NT2/D1 (cell line): ENCODE results near the gene MSH5.
A peak's percentile ranks its signal among the peaks of the same experiment; 100 is the strongest.

Experiments
- DNase-seq: peaks from one replicate; pipeline ENCODE4 v3.0.0-alpha.2; 2011; ENCODE audit warnings: low read depth, low spot score
- H3K27me3 ChIP-seq: 2 replicates; pipeline ENCODE4 v1.6.0; 2011; ENCODE audit warnings: mild to moderate bottlenecking; ENCODE audit not compliant: insufficient read length, insufficient read depth
- H3K36me3 ChIP-seq: 2 replicates; pipeline ENCODE4 v1.6.1; 2011; ENCODE audit warnings: mild to moderate bottlenecking, low read length, mixed read lengths; ENCODE audit not compliant: insufficient read depth, insufficient read length
- H3K4me1 ChIP-seq: 2 replicates; pipeline ENCODE4 v1.5.1; 2011; ENCODE audit not compliant: insufficient read depth, insufficient read length
- H3K4me3 ChIP-seq: 2 replicates; pipeline ENCODE4 v1.5.1; 2011; ENCODE audit warnings: low read depth; ENCODE audit not compliant: insufficient read length
- H3K9ac ChIP-seq: 2 replicates; pipeline ENCODE4 v1.6.0; 2011; ENCODE audit warnings: low read depth; ENCODE audit not compliant: insufficient read length
- H3K9me3 ChIP-seq: 2 replicates; pipeline ENCODE4 v1.5.1; 2011; ENCODE audit warnings: mild to moderate bottlenecking, low read length; ENCODE audit not compliant: insufficient read depth
- SUZ12 ChIP-seq: IDR thresholded peaks from 2 replicates; pipeline ENCODE4 v1.6.1; 2011; ENCODE audit not compliant: insufficient read length, insufficient read depth; ENCODE audit errors: extremely low read depth
- YY1 ChIP-seq: IDR thresholded peaks from 2 replicates; pipeline ENCODE4 v1.6.1; 2011; ENCODE audit not compliant: insufficient read length, insufficient read depth
- ZNF274 ChIP-seq: IDR thresholded peaks from 2 replicates; pipeline ENCODE4 v1.6.1; 2011; ENCODE audit warnings: mild to moderate bottlenecking, low read depth, low read length

Gene MSH5

DNA sequence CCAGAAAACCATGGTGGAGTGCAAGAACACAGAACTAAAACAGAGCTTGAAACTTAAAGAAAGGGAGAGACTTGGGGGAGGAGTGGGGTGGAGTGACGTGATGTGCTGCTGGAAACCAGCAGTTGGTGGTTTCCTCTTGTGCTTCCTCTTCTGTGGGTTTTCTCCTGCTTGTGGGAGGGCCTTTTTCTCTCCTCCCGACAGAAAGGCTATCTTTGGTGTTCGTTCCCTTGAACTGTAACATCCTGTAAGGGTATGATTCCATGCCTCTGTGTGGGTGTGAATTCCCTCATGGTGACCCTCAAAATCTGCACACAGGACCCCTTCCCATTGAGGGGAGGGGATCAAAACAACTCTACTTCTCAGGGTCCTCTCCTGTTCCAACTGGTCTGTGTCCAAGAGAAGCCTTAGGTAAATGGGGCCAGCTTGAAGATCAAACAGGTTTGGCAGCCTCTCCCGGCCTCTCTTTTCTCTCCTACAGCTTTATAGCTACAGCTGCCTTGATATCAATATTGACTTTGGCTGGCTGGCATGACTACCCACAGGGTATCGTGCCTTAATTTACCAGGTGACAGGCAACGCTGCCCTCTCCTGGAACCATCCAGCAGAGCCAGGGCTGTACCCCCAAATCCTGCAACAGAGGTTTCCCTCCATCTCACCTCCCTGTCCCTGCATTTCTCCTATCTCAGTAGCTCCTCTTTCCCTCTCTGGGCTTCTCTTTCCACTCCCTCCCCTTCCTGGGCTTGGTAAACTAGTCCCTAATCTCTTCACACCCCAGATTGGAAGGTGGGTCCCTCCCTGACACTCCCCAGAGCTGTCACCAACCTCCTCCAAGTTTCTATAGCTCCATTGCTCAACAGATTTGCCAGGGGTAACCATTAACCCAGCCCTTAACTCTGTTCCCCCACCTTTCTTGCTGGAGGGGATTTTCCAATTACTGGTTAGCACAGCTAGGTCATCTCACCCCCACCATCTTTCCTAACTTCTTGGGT is 1.5 kb upstream of the MSH5 start:
- no peak overlapping the region for H3K4me3 ChIP-seq
- TF ChIP-seq ZNF274 (no peak), YY1 (no peak)
- no peaks in the 10 kb centered on the region for H3K27me3 ChIP-seq
- DNase-seq, result no peak
- H3K4me1 ChIP-seq, result peaks cover 2% of the 10 kb centered on the region
- H3K36me3 ChIP-seq, result peaks cover 35% of the 10 kb centered on the region
- no peaks in the 10 kb centered on the region for H3K9me3 ChIP-seq
- H3K9ac ChIP-seq, result peak overlapping the region; percentile 61

DNA sequence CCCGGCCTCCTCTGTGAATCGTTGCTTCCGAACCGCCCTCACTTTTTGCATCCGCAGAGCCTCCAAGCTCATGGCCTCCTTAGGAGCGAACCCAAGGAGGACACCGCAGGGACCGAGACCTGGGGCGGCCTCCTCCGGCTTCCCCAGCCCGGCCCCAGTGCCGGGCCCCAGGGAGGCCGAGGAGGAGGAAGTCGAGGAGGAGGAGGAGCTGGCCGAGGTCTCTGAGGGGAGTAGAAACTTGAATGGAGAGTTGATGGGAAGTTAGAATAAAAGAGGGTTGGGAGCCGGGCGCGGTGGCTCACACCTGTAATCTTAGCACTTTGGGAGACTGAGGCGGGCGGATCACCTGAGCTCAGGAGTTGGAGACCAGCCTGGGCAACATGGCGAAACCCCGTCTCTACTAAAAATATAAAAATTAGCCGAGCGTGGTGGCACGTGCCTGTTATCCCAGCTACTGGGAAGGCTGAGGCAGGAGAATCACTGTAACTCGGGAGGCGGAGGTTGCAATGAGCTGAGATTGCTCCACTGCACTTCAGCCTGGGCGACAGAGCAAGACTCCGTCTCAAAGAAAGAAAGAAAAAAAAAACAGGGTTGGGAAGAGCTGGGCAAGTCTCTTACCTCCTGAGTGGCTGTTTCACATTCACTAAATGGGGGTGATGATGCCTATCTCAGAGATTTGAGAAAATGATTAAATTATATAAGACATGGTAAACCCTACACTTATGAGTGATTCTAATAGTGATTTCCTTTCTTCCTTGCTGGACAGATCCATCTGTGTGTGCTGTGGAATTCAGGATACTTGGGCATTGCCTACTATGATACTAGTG is 805 bp downstream of the MSH5 start:
- H3K4me1 ChIP-seq, result peaks cover 2% of the 10 kb centered on the region
- DNase-seq, result no peak

DNA sequence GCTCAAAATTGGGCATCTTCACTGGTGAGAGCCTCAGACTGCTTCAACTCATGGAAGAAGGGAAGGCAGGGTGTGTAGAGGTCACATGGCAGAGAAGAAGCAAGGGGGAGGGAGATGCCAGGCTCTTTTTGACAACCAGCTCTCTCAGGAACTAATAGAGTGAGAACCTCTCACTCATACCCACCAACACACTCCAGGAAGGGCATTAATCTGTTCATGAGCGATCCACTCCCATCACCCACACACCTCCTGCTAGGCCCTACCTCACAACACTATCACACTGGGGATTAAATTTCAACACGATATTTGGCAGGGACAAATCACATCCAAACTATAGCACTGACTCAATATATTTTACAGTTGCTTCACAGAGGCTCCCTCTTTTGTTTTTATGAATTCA is 2.0 kb downstream of the MSH5 start:
- Histone ChIP-seq H3K9ac (no peak overlapping the region), H3K9me3 (no peaks in the 10 kb centered on the region), H3K4me1 (peaks cover under 1% of the 10 kb centered on the region), H3K36me3 (peaks cover 35% of the 10 kb centered on the region), H3K27me3 (no peaks in the 10 kb centered on the region), H3K4me3 (no peak overlapping the region)
- DNase-seq, result no peak
- TF ChIP-seq SUZ12, result no peak

More for the DNA sequence above, 805 bp downstream of the MSH5 start:
- H3K9ac ChIP-seq, result peak overlapping the region; percentile 76
- TF ChIP-seq ZNF274, result no peak
- no peak for TF ChIP-seq YY1
- no peak for TF ChIP-seq SUZ12
- H3K4me3 ChIP-seq, result peak overlapping the region; percentile 64
- no peaks in the 10 kb centered on the region for H3K9me3 ChIP-seq
- H3K27me3 ChIP-seq, result no peaks in the 10 kb centered on the region
- H3K36me3 ChIP-seq, result peaks cover 35% of the 10 kb centered on the region

DNA sequence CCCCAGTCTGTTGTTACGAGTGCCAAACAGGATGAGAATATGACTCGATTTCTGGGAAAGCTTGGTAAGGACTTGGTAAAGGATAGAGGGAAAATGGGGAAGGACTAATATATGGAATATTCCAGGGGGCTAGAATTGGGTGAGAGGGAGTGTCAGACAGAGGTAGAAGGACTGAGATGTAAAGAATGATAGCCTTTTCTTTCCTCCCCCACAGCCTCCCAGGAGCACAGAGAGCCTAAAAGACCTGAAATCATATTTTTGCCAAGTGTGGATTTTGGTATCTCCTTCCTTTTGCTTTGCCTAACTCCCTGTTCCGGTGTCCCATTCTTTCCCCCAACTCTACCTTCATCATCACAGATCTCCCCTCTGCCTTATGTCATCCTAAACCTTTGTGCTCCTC is 3.1 kb downstream of the MSH5 start:
- no peak overlapping the region for H3K4me3 ChIP-seq
- no peak overlapping the region for H3K9ac ChIP-seq
- TF ChIP-seq ZNF274 (no peak), SUZ12 (no peak), YY1 (no peak)
- no peak for DNase-seq
- peaks cover 45% of the 10 kb centered on the region for H3K36me3 ChIP-seq
- no peaks in the 10 kb centered on the region for H3K9me3 ChIP-seq
- no peaks in the 10 kb centered on the region for H3K4me1 ChIP-seq
- no peaks in the 10 kb centered on the region for H3K27me3 ChIP-seq

DNA sequence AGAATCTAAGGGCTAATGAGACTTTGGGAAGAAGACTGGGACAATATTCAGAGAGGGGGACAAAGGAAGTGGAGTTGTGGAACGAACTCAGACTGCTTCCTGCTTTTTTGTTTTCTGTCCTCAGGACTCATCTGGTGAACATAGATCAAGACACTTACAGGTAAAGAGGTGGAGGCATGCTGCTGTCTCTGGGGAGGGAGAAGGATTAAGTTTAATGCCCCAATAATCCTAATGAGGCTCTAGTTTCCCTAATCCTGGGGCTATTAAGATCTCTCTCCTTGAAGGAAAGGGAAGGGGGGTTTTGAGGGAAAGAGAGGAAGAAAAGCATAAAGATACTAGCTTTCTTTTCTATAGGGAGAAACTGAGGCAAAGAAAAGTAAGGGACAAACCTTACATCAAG is 4.6 kb downstream of the MSH5 start:
- no peak overlapping the region for H3K4me3 ChIP-seq
- no peak overlapping the region for H3K9ac ChIP-seq
- H3K36me3 ChIP-seq, result peaks cover 48% of the 10 kb centered on the region
- no peaks in the 10 kb centered on the region for H3K4me1 ChIP-seq
- H3K9me3 ChIP-seq, result no peaks in the 10 kb centered on the region
- TF ChIP-seq SUZ12, result no peak
- H3K27me3 ChIP-seq, result no peaks in the 10 kb centered on the region
- no peak for DNase-seq

GRCh38 chr6:31749301-31750036 is 9.7 kb downstream of the MSH5 start:
- Histone ChIP-seq H3K9ac (no peak overlapping the region), H3K4me3 (no peak overlapping the region), H3K4me1 (no peaks in the 10 kb centered on the region), H3K9me3 (no peaks in the 10 kb centered on the region), H3K27me3 (no peaks in the 10 kb centered on the region), H3K36me3 (peaks cover 24% of the 10 kb centered on the region)
- TF ChIP-seq SUZ12 (no peak), YY1 (no peak), ZNF274 (no peak)
- no peak for DNase-seq

GRCh38 chr6:31750411-31751022 is 10.7 kb downstream of the MSH5 start:
- DNase-seq, result no peak
- Histone ChIP-seq H3K9me3 (no peaks in the 10 kb centered on the region), H3K9ac (no peak overlapping the region), H3K27me3 (no peaks in the 10 kb centered on the region), H3K4me3 (no peak overlapping the region), H3K4me1 (no peaks in the 10 kb centered on the region), H3K36me3 (peaks cover 23% of the 10 kb centered on the region)
- TF ChIP-seq SUZ12, result no peak
- TF ChIP-seq ZNF274, result no peak
- no peak for TF ChIP-seq YY1
